Body of pancreas (tissue), 4 donors: Measurements from ENCODE around the gene PTPRN2. TPM values are rescaled to one million over a fixed set of nuclear protein-coding genes. Genes with fewer than 3 reads are reported as not detected.

ENCODE experiments used
- ATAC-seq: fragments of 150-250 bp; one replicate; pipeline ENCODE4 v1.9.1; 2016
- DNase-seq, 4 donors: peaks; one replicate each; pipeline ENCODE4 v3.0.0-alpha.2; 2019
- H3K27ac ChIP-seq, 4 donors: fragments of 200-600 bp; sonication (generic); 1 replicate in 3 of 4; 2 replicates in 1 of 4; pipeline versions ENCODE4 v1.5.1 to v1.6.1; 2016 to 2019; ENCODE audit warnings: mild to moderate bottlenecking in 1 of 4, mixed read lengths in 1 of 4, moderate library complexity in 1 of 4
- H3K27me3 ChIP-seq, 2 donors: fragments of 200-600 bp; sonication (generic); one replicate each; pipeline ENCODE4 v1.6.0; 2016; ENCODE audit warnings: mild to moderate bottlenecking in 1 of 2
- H3K36me3 ChIP-seq, 2 donors: fragments of 200-600 bp; sonication (generic); replicated peaks in 1 of 2; 2 replicates each; pipeline ENCODE4 v1.5.1; 2016; ENCODE audit warnings: low read depth in 2 of 2; ENCODE audit not compliant: insufficient read depth in 1 of 2
- H3K4me1 ChIP-seq: fragments of 200-600 bp; sonication (generic); one replicate; pipeline ENCODE4 v1.6.0; 2016
- H3K4me3 ChIP-seq, 2 donors: fragments of 200-600 bp; sonication (generic); 1 replicate in 1 of 2; 2 replicates in 1 of 2; pipeline ENCODE4 v1.5.1; 2016 to 2019
- H3K9me3 ChIP-seq, 3 donors: fragments of 200-600 bp; sonication (generic); 1 replicate in 2 of 3; 2 replicates in 1 of 3; pipeline ENCODE4 v1.5.1; 2016
- POLR2A ChIP-seq, 3 donors: fragments of 450-650 bp; IDR thresholded peaks; one replicate each; pipeline ENCODE4 v1.6.1; 2016; ENCODE audit warnings: antibody characterized with exemption in 3 of 3, mild to moderate bottlenecking in 2 of 3
- WGBS, 2 donors: methylation state at CpG; one replicate each; pipeline ENCODE4 v1.1.5; 2017; 5-methylcytosine and 5-hydroxymethylcytosine counted together
- intact Hi-C: fragments of 100-400 bp; cut with DNase I; formaldehyde crosslinking; loops from one replicate; pipeline ENCODE4 v1.15.1; 2023
- total RNA-seq, 2 donors: library from RNA; depleted of rRNA; stranded (reverse); fragments of >200 nt; gene quantifications; one replicate each; pipeline ENCODE4 v1.1.0, GENCODE V29; 2016
- TF ChIP-seq, protein P1 (sequence below), 7 experiments: fragments of 450-650 bp in 4 of 7; fragments of 200-600 bp in 3 of 7; sonication (generic) in 3 of 7; IDR thresholded peaks; one replicate each; pipeline ENCODE4 v1.5.1; 2016 to 2019; ENCODE audit warnings: antibody characterized with exemption in 7 of 7

PTPRN2 gene
- total RNA-seq, 2 donors from 2014 or later, result 31.6 to 76.1 TPM

GRCh38 chr7:158244873-158245723 is 342.5 kb downstream of the PTPRN2 start:
- Histone ChIP-seq H3K36me3 (no peaks in the 10 kb centered on the region), H3K4me1 (no peaks in the 10 kb centered on the region), H3K4me3 (no peak overlapping the region), H3K9me3 (no peaks in the 10 kb centered on the region), H3K27me3 (no peaks in the 10 kb centered on the region), H3K27ac (no peak overlapping the region)
- ATAC-seq (no peak), DNase-seq (no peak)
- TF ChIP-seq POLR2A (IDR thresholded peaks at IDR 0.05), result no peak
- TF ChIP-seq, protein P1, sequence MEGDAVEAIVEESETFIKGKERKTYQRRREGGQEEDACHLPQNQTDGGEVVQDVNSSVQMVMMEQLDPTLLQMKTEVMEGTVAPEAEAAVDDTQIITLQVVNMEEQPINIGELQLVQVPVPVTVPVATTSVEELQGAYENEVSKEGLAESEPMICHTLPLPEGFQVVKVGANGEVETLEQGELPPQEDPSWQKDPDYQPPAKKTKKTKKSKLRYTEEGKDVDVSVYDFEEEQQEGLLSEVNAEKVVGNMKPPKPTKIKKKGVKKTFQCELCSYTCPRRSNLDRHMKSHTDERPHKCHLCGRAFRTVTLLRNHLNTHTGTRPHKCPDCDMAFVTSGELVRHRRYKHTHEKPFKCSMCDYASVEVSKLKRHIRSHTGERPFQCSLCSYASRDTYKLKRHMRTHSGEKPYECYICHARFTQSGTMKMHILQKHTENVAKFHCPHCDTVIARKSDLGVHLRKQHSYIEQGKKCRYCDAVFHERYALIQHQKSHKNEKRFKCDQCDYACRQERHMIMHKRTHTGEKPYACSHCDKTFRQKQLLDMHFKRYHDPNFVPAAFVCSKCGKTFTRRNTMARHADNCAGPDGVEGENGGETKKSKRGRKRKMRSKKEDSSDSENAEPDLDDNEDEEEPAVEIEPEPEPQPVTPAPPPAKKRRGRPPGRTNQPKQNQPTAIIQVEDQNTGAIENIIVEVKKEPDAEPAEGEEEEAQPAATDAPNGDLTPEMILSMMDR (IDR thresholded peaks at IDR 0.05), result no peak
- 94 to 95% methylated on average over 30 to 39 of the region's 40 CpGs for WGBS, 2 donors
- intact Hi-C loops, result no loop called here

- Histone ChIP-seq H3K4me1 (no peaks in the 10 kb centered on the region), H3K27ac (no peak overlapping the region), H3K4me3 (no peak overlapping the region), H3K27me3 (no peaks in the 10 kb centered on the region), H3K36me3 (no peaks in the 10 kb centered on the region), H3K9me3 (no peaks in the 10 kb centered on the region)
- 87 to 90% methylated on average over 4 of the region's 4 CpGs for WGBS, 2 donors
- TF ChIP-seq, protein P1 (IDR thresholded peaks at IDR 0.05), result no peak
- no peak for TF ChIP-seq POLR2A (IDR thresholded peaks at IDR 0.05)
- intact Hi-C loops, result no loop called here
- DNase-seq (no peak), ATAC-seq (no peak)
Measured at GRCh38 chr7:158244430-158244829, 343.2 kb downstream of the PTPRN2 start.

DNA sequence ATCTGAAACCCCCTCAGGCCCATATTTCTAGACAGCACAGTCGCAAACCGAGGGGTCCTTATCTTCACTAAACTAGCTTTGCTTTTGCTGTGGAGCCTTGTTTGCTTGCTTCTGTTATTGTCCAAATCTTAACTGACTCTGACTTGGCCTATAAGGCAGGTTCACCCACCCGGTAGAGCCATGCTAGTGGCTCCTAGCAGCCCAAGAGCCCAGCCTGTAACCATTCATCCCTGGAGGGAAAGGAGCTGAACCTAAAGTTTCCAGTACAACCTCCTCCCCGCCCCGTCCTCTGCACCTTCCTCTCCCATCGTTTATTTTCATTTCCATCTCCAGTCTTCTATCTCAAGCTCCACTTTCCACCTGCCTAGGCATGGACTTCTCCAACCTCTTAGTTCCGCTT is 345.7 kb downstream of the PTPRN2 start:
- intact Hi-C loops, result no loop called here
- TF ChIP-seq POLR2A (IDR thresholded peaks at IDR 0.05), result no peak
- TF ChIP-seq, protein P1 (IDR thresholded peaks at IDR 0.05), result no peak
- 84 to 94% methylated on average over 7 of the region's 7 CpGs for WGBS, 2 donors
- no peaks in the 10 kb centered on the region for H3K9me3 ChIP-seq
- no peak for DNase-seq
- H3K36me3 ChIP-seq, result no peaks in the 10 kb centered on the region
- H3K27ac ChIP-seq, result no peak overlapping the region
- H3K27me3 ChIP-seq, result no peaks in the 10 kb centered on the region
- H3K4me3 ChIP-seq, result no peak overlapping the region
- no peak for ATAC-seq
- H3K4me1 ChIP-seq, result no peaks in the 10 kb centered on the region

DNA sequence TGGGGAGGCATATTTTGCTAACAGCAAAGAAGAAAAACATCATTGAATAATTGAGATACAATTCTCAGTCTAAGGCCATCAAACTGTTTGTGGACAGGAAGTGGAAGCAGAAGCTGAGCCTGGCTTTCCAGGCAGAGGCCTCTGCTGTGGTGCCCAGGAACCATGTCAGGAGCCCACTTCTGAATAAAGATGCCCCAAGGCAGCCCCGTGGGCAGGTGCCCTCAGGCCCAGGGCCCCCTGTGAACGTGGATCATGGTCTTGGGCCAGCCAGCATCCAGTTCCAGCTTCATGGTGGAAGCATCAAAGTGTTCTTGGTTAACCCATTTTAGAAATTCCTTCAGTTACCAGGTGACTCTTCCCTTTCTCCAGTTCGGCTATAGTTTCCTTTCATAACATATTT is 346.8 kb downstream of the PTPRN2 start:
- Histone ChIP-seq H3K36me3 (no peaks in the 10 kb centered on the region), H3K27ac (no peak overlapping the region), H3K9me3 (no peaks in the 10 kb centered on the region), H3K27me3 (no peaks in the 10 kb centered on the region), H3K4me3 (no peak overlapping the region), H3K4me1 (no peaks in the 10 kb centered on the region)
- DNase-seq (no peak), ATAC-seq (no peak)
- WGBS, 2 donors, result 67 to 87% methylated on average over 3 of the region's 3 CpGs
- intact Hi-C loops, result no loop called here
- TF ChIP-seq POLR2A (IDR thresholded peaks at IDR 0.05), result no peak
- TF ChIP-seq, protein P1 (IDR thresholded peaks at IDR 0.05), result no peak
